GM12873 (cell line): ENCODE measurements around the gene OR2A2.

Experiments used
- CTCF ChIP-seq: IDR thresholded peaks from 2 replicates; pipeline ENCODE4 v1.5.1; 2012; ENCODE audit warnings: low read depth, mild to moderate bottlenecking, moderate library complexity, low read length, control low read depth; ENCODE audit not compliant: insufficient read depth; ENCODE audit errors: missing control alignments

The OR2A2 gene

GRCh38 chr7:144109283-144109682 is at the start of gene OR2A2:
OR2A2 (plus strand) TSS chr7:144109583; CDS start chr7:144109583, 0 bp downstream.
- no peak for TF ChIP-seq CTCF

- peak; percentile 63 for TF ChIP-seq CTCF
These were observed 45.7 kb upstream of the OR2A2 start for GRCh38 chr7:144063710-144064109.

- TF ChIP-seq CTCF: no peak
These were observed 39.9 kb upstream of the OR2A2 start, which contains the start of gene OR2A25 for GRCh38 chr7:144069511-144069910. OR2A25 (plus strand) TSS chr7:144069811; CDS start chr7:144074220, 4,409 bp downstream.

GRCh38 chr7:144069953-144070352 is 39.4 kb upstream of the OR2A2 start:
- no peak for TF ChIP-seq CTCF

GRCh38 chr7:144074374-144074773 is 35.0 kb upstream of the OR2A2 start:
- no peak for TF ChIP-seq CTCF

GRCh38 chr7:144085978-144086377 is 23.4 kb upstream of the OR2A2 start, which contains the start of gene OR2A12:
OR2A12 (plus strand) TSS chr7:144086278; CDS start chr7:144095108, 8,830 bp downstream.
- TF ChIP-seq CTCF: no peak

- TF ChIP-seq CTCF: no peak
These were observed 22.7 kb upstream of the OR2A2 start for GRCh38 chr7:144086730-144087129.
